Smooth muscle cell (in vitro differentiated cells): ENCODE results near the gene PLA2G4E. TPM values are rescaled to one million over a fixed set of nuclear protein-coding genes. Genes with fewer than 3 reads are reported as not detected.

Source experiments
- DNase-seq: peaks from one replicate; lab custom pipeline; 2025; ENCODE audit not compliant: unreplicated experiment; lab: John Stamatoyannopoulos, UW
- H2AFZ ChIP-seq: fragments of 200-600 bp; sonication (generic); 2 replicates; pipeline ENCODE4 v1.6.0; 2016; ENCODE audit warnings: antibody characterized with exemption, low read depth, mild to moderate bottlenecking
- H3F3A ChIP-seq: fragments of 200-600 bp; sonication (generic); 2 replicates; pipeline ENCODE4 v1.6.0; 2017; ENCODE audit warnings: antibody characterized with exemption, low read depth
- H3K27ac ChIP-seq: fragments of 200-600 bp; sonication (generic); 2 replicates; pipeline ENCODE4 v1.5.1; 2016; ENCODE audit warnings: low read depth, mild to moderate bottlenecking
- H3K27me3 ChIP-seq: fragments of 200-600 bp; sonication (generic); 2 replicates; pipeline ENCODE4 v1.6.1; 2016; ENCODE audit warnings: low read depth, mild to moderate bottlenecking
- H3K36me3 ChIP-seq: fragments of 200-600 bp; sonication (generic); 2 replicates; pipeline ENCODE4 v1.5.1; 2016; ENCODE audit warnings: low read depth
- H3K4me1 ChIP-seq: fragments of 200-600 bp; sonication (generic); 2 replicates; pipeline ENCODE4 v1.5.1; 2016; ENCODE audit warnings: low read depth
- H3K4me2 ChIP-seq: fragments of 200-600 bp; sonication (generic); 2 replicates; pipeline ENCODE4 v1.6.0; 2016; ENCODE audit warnings: mild to moderate bottlenecking
- H3K4me3 ChIP-seq: fragments of 200-600 bp; sonication (generic); 2 replicates; pipeline ENCODE4 v1.5.1; 2016; ENCODE audit warnings: mild to moderate bottlenecking
- H3K79me2 ChIP-seq: fragments of 200-600 bp; sonication (generic); 2 replicates; pipeline ENCODE4 v1.6.0; 2016; ENCODE audit warnings: low read depth, mild to moderate bottlenecking
- H3K9ac ChIP-seq: fragments of 200-600 bp; sonication (generic); 2 replicates; pipeline ENCODE4 v1.6.0; 2016; ENCODE audit warnings: low read depth
- H3K9me3 ChIP-seq: fragments of 200-600 bp; sonication (generic); replicated peaks from 2 replicates; pipeline ENCODE4 v1.5.1; 2016; ENCODE audit warnings: low read depth
- H4K20me1 ChIP-seq: fragments of 200-600 bp; sonication (generic); 2 replicates; pipeline ENCODE4 v1.6.0; 2016; ENCODE audit warnings: low read depth
- CTCF ChIP-seq: fragments of 200-600 bp; sonication (generic); IDR thresholded peaks from 2 replicates; pipeline ENCODE4 v1.5.1; 2017; ENCODE audit warnings: borderline replicate concordance, mild to moderate bottlenecking, antibody characterized with exemption; ENCODE audit not compliant: insufficient read depth, poor library complexity, severe bottlenecking
- WGBS: methylation state at CpG from one replicate; pipeline ENCODE4 v1.1.7; 2016; ENCODE audit warnings: low lambda C conversion rate; 5-methylcytosine and 5-hydroxymethylcytosine counted together
- polyA plus RNA-seq: library from polyadenylated mRNA; unstranded; fragments of >200 nt; fragmentation: Nextera tagmentation; extraction: Ambion mirVana; gene quantifications from 2 replicates; pipeline ENCODE4 v1.2.1, GENCODE V29; 2016
- total RNA-seq: library from RNA; depleted of rRNA; stranded (reverse); fragments of >200 nt; gene quantifications from 2 replicates; pipeline ENCODE4 v1.2.3, GENCODE V29; 2014

Gene PLA2G4E
- total and polyA plus RNA-seq, 2 experiments from 2014 or later = 1.6 TPM; not detected in 1

GRCh38 chr15:42065033-42065432 lies 44.2 kb upstream of the PLA2G4E start:
- no peak for DNase-seq
- no peaks in the 10 kb centered on the region for H3F3A ChIP-seq
- H3K27me3 ChIP-seq = no peaks in the 10 kb centered on the region

GRCh38 chr15:42064271-42064670 lies 43.4 kb upstream of the PLA2G4E start:
- no peak overlapping the region for H2AFZ ChIP-seq
- 91% methylated on average over 4 of the region's 4 CpGs for WGBS
- no peaks in the 10 kb centered on the region for H4K20me1 ChIP-seq
- H3K9ac ChIP-seq = no peak overlapping the region
- H3K4me3 ChIP-seq = no peak overlapping the region
- no peak overlapping the region for H3K4me2 ChIP-seq
- no peak overlapping the region for H3K27ac ChIP-seq
- H3K36me3 ChIP-seq = no peaks in the 10 kb centered on the region
- no peaks in the 10 kb centered on the region for H3K79me2 ChIP-seq
- no peaks in the 10 kb centered on the region for H3K9me3 ChIP-seq
- no peaks in the 10 kb centered on the region for H3F3A ChIP-seq
- H3K4me1 ChIP-seq = no peaks in the 10 kb centered on the region
- no peak for DNase-seq
- H3K27me3 ChIP-seq = no peaks in the 10 kb centered on the region
- no peak for TF ChIP-seq CTCF

More at GRCh38 chr15:42065033-42065432, 44.2 kb upstream of the PLA2G4E start:
- Histone ChIP-seq H3K36me3 (no peaks in the 10 kb centered on the region), H3K4me1 (no peaks in the 10 kb centered on the region), H3K9ac (no peak overlapping the region), H4K20me1 (no peaks in the 10 kb centered on the region), H3K27ac (no peak overlapping the region), H3K4me3 (no peak overlapping the region), H3K79me2 (no peaks in the 10 kb centered on the region), H2AFZ (no peak overlapping the region), H3K4me2 (no peak overlapping the region), H3K9me3 (no peaks in the 10 kb centered on the region)
- 53% methylated on average over 7 of the region's 7 CpGs for WGBS
- no peak for TF ChIP-seq CTCF

GRCh38 chr15:42063122-42063848 lies 42.4 kb upstream of the PLA2G4E start:
- no peak overlapping the region for H3K4me3 ChIP-seq
- H3K79me2 ChIP-seq = no peaks in the 10 kb centered on the region
- H3K4me1 ChIP-seq = no peaks in the 10 kb centered on the region
- H3F3A ChIP-seq = no peaks in the 10 kb centered on the region
- no peaks in the 10 kb centered on the region for H3K36me3 ChIP-seq
- no peaks in the 10 kb centered on the region for H3K9me3 ChIP-seq
- TF ChIP-seq CTCF = no peak
- DNase-seq = no peak
- no peak overlapping the region for H3K27ac ChIP-seq
- no peak overlapping the region for H3K4me2 ChIP-seq
- H2AFZ ChIP-seq = no peak overlapping the region
- H3K9ac ChIP-seq = no peak overlapping the region
- H4K20me1 ChIP-seq = no peaks in the 10 kb centered on the region
- 86% methylated on average over 12 of the region's 12 CpGs for WGBS
- H3K27me3 ChIP-seq = no peaks in the 10 kb centered on the region

GRCh38 chr15:42062284-42062806 lies 41.5 kb upstream of the PLA2G4E start:
- no peak overlapping the region for H3K4me3 ChIP-seq
- H3K27me3 ChIP-seq = no peaks in the 10 kb centered on the region
- no peak overlapping the region for H3K9ac ChIP-seq
- no peak overlapping the region for H2AFZ ChIP-seq
- no peak for TF ChIP-seq CTCF
- H3K79me2 ChIP-seq = no peaks in the 10 kb centered on the region
- H4K20me1 ChIP-seq = no peaks in the 10 kb centered on the region
- H3F3A ChIP-seq = no peaks in the 10 kb centered on the region
- no peak for DNase-seq
- H3K9me3 ChIP-seq = no peaks in the 10 kb centered on the region
- no peaks in the 10 kb centered on the region for H3K36me3 ChIP-seq
- no peak overlapping the region for H3K4me2 ChIP-seq
- no peaks in the 10 kb centered on the region for H3K4me1 ChIP-seq
- H3K27ac ChIP-seq = no peak overlapping the region
- 91% methylated on average over 9 of the region's 9 CpGs for WGBS
